ENCODE measurements around the gene CXCL9.
"Not testable (repeated sequence)": the region's sequence is repeated elsewhere in the genome, so short reads cannot be mapped to it uniquely, and the experiment has no call there.

Gene CXCL9

GRCh38 chr4:76011018-76011670 is 3.8 kb upstream of the CXCL9 start:
- H3K36me3 ChIP-seq (ENCODE audit: control insufficient read depth, low read depth, low read length): no peaks in the 10 kb centered on the region
- no peaks in the 10 kb centered on the region for H3K27me3 ChIP-seq (ENCODE audit: control insufficient read depth, insufficient read depth, low read length)
- H3K9ac ChIP-seq (ENCODE audit: low read length): no peak overlapping the region
- no peak overlapping the region for H3K27ac ChIP-seq (ENCODE audit: low read length)
- H3K4me3 ChIP-seq (ENCODE audit: low read length): no peak overlapping the region
- no peaks in the 10 kb centered on the region for H3K9me3 ChIP-seq (ENCODE audit: control insufficient read depth, low read depth, low read length)
- peaks cover 9% of the 10 kb centered on the region for H3K4me1 ChIP-seq (ENCODE audit: control insufficient read depth, low read depth, low read length)

- H3K4me1 ChIP-seq (ENCODE audit: control insufficient read depth, low read depth, low read length): peaks cover 9% of the 10 kb centered on the region
- no peaks in the 10 kb centered on the region for H3K9me3 ChIP-seq (ENCODE audit: control insufficient read depth, low read depth, low read length)
- no peak overlapping the region for H3K9ac ChIP-seq (ENCODE audit: low read length)
- H3K36me3 ChIP-seq (ENCODE audit: control insufficient read depth, low read depth, low read length): no peaks in the 10 kb centered on the region
- no peak overlapping the region for H3K4me3 ChIP-seq (ENCODE audit: low read length)
- H3K27me3 ChIP-seq (ENCODE audit: control insufficient read depth, insufficient read depth, low read length): no peaks in the 10 kb centered on the region
- no peak overlapping the region for H3K27ac ChIP-seq (ENCODE audit: low read length)
Measured at GRCh38 chr4:76010576-76010975, 3.3 kb upstream of the CXCL9 start.

- Histone ChIP-seq H3K27me3 (ENCODE audit: control insufficient read depth, insufficient read depth, low read length) (no peaks in the 10 kb centered on the region), H3K36me3 (ENCODE audit: control insufficient read depth, low read depth, low read length) (no peaks in the 10 kb centered on the region), H3K4me3 (ENCODE audit: low read length) (no peak overlapping the region), H3K9ac (ENCODE audit: low read length) (no peak overlapping the region), H3K4me1 (ENCODE audit: control insufficient read depth, low read depth, low read length) (peaks cover 9% of the 10 kb centered on the region), H3K9me3 (ENCODE audit: control insufficient read depth, low read depth, low read length) (no peaks in the 10 kb centered on the region), H3K27ac (ENCODE audit: low read length) (no peak overlapping the region)
Measured at GRCh38 chr4:76009311-76009710, 2.0 kb upstream of the CXCL9 start.

GRCh38 chr4:76003620-76004019 is 3.7 kb downstream of the CXCL9 start:
- no peaks in the 10 kb centered on the region for H3K36me3 ChIP-seq (ENCODE audit: control insufficient read depth, low read depth, low read length)
- no peak overlapping the region for H3K9ac ChIP-seq (ENCODE audit: low read length)
- no peak overlapping the region for H3K27ac ChIP-seq (ENCODE audit: low read length)
- no peaks in the 10 kb centered on the region for H3K9me3 ChIP-seq (ENCODE audit: control insufficient read depth, low read depth, low read length)
- no peak overlapping the region for H3K4me3 ChIP-seq (ENCODE audit: low read length)
- no peaks in the 10 kb centered on the region for H3K4me1 ChIP-seq (ENCODE audit: control insufficient read depth, low read depth, low read length)
- H3K27me3 ChIP-seq (ENCODE audit: control insufficient read depth, insufficient read depth, low read length): no peaks in the 10 kb centered on the region

- Histone ChIP-seq H3K4me1 (ENCODE audit: control insufficient read depth, low read depth, low read length) (no peaks in the 10 kb centered on the region), H3K27ac (ENCODE audit: low read length) (no peak overlapping the region), H3K36me3 (ENCODE audit: control insufficient read depth, low read depth, low read length) (no peaks in the 10 kb centered on the region), H3K4me3 (ENCODE audit: low read length) (no peak overlapping the region), H3K27me3 (ENCODE audit: control insufficient read depth, insufficient read depth, low read length) (no peaks in the 10 kb centered on the region), H3K9ac (ENCODE audit: low read length) (no peak overlapping the region), H3K9me3 (ENCODE audit: control insufficient read depth, low read depth, low read length) (no peaks in the 10 kb centered on the region)
Measured at GRCh38 chr4:76003035-76003434, 4.3 kb downstream of the CXCL9 start.

- no peak overlapping the region for H3K4me3 ChIP-seq (ENCODE audit: low read length)
- no peaks in the 10 kb centered on the region for H3K9me3 ChIP-seq (ENCODE audit: control insufficient read depth, low read depth, low read length)
- no peaks in the 10 kb centered on the region for H3K36me3 ChIP-seq (ENCODE audit: control insufficient read depth, low read depth, low read length)
- no peak overlapping the region for H3K27ac ChIP-seq (ENCODE audit: low read length)
- H3K27me3 ChIP-seq (ENCODE audit: control insufficient read depth, insufficient read depth, low read length): no peaks in the 10 kb centered on the region
- H3K4me1 ChIP-seq (ENCODE audit: control insufficient read depth, low read depth, low read length): no peaks in the 10 kb centered on the region
- H3K9ac ChIP-seq (ENCODE audit: low read length): no peak overlapping the region
Measured at GRCh38 chr4:76002176-76002575, 5.1 kb downstream of the CXCL9 start.

- Histone ChIP-seq H3K9me3 (ENCODE audit: control insufficient read depth, low read depth, low read length) (no peaks in the 10 kb centered on the region), H3K9ac (ENCODE audit: low read length) (no peak overlapping the region), H3K4me1 (ENCODE audit: control insufficient read depth, low read depth, low read length) (no peaks in the 10 kb centered on the region), H3K4me3 (ENCODE audit: low read length) (no peak overlapping the region), H3K36me3 (ENCODE audit: control insufficient read depth, low read depth, low read length) (no peaks in the 10 kb centered on the region), H3K27me3 (ENCODE audit: control insufficient read depth, insufficient read depth, low read length) (no peaks in the 10 kb centered on the region), H3K27ac (ENCODE audit: low read length) (no peak overlapping the region)
Measured at GRCh38 chr4:76001700-76002099, 5.6 kb downstream of the CXCL9 start.

GRCh38 chr4:76000279-76000678 is 7.0 kb downstream of the CXCL9 start:
- H3K27ac ChIP-seq (ENCODE audit: low read length): no peak overlapping the region
- no peaks in the 10 kb centered on the region for H3K4me1 ChIP-seq (ENCODE audit: control insufficient read depth, low read depth, low read length)
- no peaks in the 10 kb centered on the region for H3K9me3 ChIP-seq (ENCODE audit: control insufficient read depth, low read depth, low read length)
- H3K36me3 ChIP-seq (ENCODE audit: control insufficient read depth, low read depth, low read length): no peaks in the 10 kb centered on the region
- H3K9ac ChIP-seq (ENCODE audit: low read length): no peak overlapping the region
- H3K27me3 ChIP-seq (ENCODE audit: control insufficient read depth, insufficient read depth, low read length): no peaks in the 10 kb centered on the region
- no peak overlapping the region for H3K4me3 ChIP-seq (ENCODE audit: low read length)

- not testable (repeated sequence) for H3K4me3 ChIP-seq (ENCODE audit: low read length); H3K27me3 ChIP-seq (ENCODE audit: control insufficient read depth, insufficient read depth, low read length); H3K9ac ChIP-seq (ENCODE audit: low read length); H3K4me1 ChIP-seq (ENCODE audit: control insufficient read depth, low read depth, low read length); H3K36me3 ChIP-seq (ENCODE audit: control insufficient read depth, low read depth, low read length); H3K27ac ChIP-seq (ENCODE audit: low read length); H3K9me3 ChIP-seq (ENCODE audit: control insufficient read depth, low read depth, low read length)
Measured at GRCh38 chr4:75998525-75999147, 8.7 kb downstream of the CXCL9 start.

GRCh38 chr4:75997946-75998345 is 9.4 kb downstream of the CXCL9 start:
- no peaks in the 10 kb centered on the region for H3K36me3 ChIP-seq (ENCODE audit: control insufficient read depth, low read depth, low read length)
- H3K27me3 ChIP-seq (ENCODE audit: control insufficient read depth, insufficient read depth, low read length): no peaks in the 10 kb centered on the region
- no peak overlapping the region for H3K4me3 ChIP-seq (ENCODE audit: low read length)
- H3K9me3 ChIP-seq (ENCODE audit: control insufficient read depth, low read depth, low read length): no peaks in the 10 kb centered on the region
- H3K27ac ChIP-seq (ENCODE audit: low read length): no peak overlapping the region
- no peak overlapping the region for H3K9ac ChIP-seq (ENCODE audit: low read length)
- H3K4me1 ChIP-seq (ENCODE audit: control insufficient read depth, low read depth, low read length): no peaks in the 10 kb centered on the region

- Histone ChIP-seq H3K27me3 (ENCODE audit: control insufficient read depth, insufficient read depth, low read length) (no peaks in the 10 kb centered on the region), H3K36me3 (ENCODE audit: control insufficient read depth, low read depth, low read length) (no peaks in the 10 kb centered on the region), H3K4me1 (ENCODE audit: control insufficient read depth, low read depth, low read length) (no peaks in the 10 kb centered on the region), H3K9ac (ENCODE audit: low read length) (no peak overlapping the region), H3K9me3 (ENCODE audit: control insufficient read depth, low read depth, low read length) (no peaks in the 10 kb centered on the region), H3K27ac (ENCODE audit: low read length) (no peak overlapping the region), H3K4me3 (ENCODE audit: low read length) (no peak overlapping the region)
Measured at GRCh38 chr4:75997081-75997480, 10.2 kb downstream of the CXCL9 start.

- no peaks in the 10 kb centered on the region for H3K27me3 ChIP-seq (ENCODE audit: control insufficient read depth, insufficient read depth, low read length)
- no peaks in the 10 kb centered on the region for H3K4me1 ChIP-seq (ENCODE audit: control insufficient read depth, low read depth, low read length)
- H3K9ac ChIP-seq (ENCODE audit: low read length): no peak overlapping the region
- H3K36me3 ChIP-seq (ENCODE audit: control insufficient read depth, low read depth, low read length): no peaks in the 10 kb centered on the region
- no peak overlapping the region for H3K27ac ChIP-seq (ENCODE audit: low read length)
- no peaks in the 10 kb centered on the region for H3K9me3 ChIP-seq (ENCODE audit: control insufficient read depth, low read depth, low read length)
- H3K4me3 ChIP-seq (ENCODE audit: low read length): no peak overlapping the region
Measured at GRCh38 chr4:75995727-75996126, 11.6 kb downstream of the CXCL9 start.

Measured in iPS-18a (cell line).